Measurements from ENCODE around the gene EPB41L4A.
"Not testable (repeated sequence)": the region's sequence is repeated elsewhere in the genome, so short reads cannot be mapped to it uniquely, and the experiment has no call there.

EPB41L4A gene

DNA sequence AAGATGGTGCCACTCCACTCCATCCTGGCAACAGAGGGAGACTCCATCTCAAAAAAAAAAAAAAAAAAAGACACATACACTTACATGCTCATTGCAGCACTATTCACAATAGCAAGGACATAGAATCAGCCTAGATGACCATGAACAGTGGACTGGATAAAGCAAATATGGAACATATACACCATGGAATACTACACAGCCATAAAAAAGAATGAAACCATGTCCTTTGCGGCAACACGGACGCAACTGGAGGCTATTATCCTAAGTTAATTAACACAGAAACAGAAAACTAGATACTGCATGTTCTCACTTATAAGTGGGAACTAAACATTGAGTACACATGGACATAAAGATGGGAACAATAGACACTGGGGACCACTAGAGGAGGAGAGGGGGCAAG, 210.9 kb downstream of the EPB41L4A start:
- not testable (repeated sequence) for DNase-seq (ENCODE audit: low spot score)

DNA sequence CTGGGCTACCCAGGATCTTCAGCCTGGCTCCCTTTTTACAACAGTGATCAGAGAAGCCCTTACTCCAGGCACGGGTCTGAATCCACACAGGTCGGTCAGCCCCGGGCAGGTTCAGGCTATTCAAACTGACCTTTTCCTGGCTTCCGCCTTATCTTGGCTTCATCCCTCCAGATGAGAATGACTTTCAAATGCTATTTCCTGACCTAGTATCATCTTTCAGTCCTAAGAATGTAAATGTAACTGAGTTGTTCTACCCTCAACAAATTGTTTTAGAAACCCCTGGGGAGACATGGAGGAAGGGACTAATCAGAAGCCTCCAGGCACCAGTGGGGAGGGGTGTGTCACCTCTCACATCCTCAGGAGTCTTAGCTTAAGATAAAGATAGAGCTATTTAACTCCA, 213.2 kb downstream of the EPB41L4A start:
- no peak for DNase-seq (ENCODE audit: low spot score)

DNA sequence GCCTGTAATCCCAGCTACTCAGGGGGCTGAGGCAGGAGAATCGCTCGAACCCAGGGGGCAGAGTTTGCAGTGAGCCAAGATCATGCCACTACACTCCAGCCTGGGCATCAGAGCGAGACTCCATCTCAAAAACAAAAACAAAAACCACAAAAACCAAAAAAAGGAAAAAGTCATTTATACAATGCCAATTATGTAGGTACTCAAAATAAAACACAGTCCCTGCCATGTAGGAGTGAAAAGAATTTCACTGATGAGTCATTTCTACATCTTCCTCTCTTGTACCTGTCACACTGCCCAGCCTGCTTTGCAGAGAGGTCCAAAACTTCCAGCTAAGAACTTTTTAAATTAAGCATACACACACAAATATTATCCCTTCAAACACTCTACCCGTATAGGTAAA, 215.8 kb downstream of the EPB41L4A start:
- DNase-seq (ENCODE audit: low spot score): no peak

DNA sequence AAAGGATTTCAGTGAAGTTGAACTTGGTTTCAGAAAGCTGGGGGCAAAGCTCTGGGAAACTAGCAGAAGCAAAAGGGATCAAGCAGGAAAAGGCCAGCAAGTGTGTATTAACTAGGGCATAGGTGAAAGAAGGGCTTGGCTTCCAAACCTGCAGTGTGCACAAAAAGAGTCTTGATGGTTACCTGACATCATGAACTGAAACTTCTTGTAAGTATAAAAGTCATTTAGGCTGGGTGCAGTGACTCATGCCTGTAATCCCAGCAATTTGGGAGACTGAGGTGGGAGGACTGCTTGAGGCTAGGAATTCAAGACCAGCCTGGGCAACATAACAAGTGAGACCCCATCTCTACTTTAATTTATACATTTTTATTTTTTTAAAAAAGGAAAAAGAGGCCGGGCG, 216.4 kb downstream of the EPB41L4A start:
- DNase-seq (ENCODE audit: low spot score): no peak

DNA sequence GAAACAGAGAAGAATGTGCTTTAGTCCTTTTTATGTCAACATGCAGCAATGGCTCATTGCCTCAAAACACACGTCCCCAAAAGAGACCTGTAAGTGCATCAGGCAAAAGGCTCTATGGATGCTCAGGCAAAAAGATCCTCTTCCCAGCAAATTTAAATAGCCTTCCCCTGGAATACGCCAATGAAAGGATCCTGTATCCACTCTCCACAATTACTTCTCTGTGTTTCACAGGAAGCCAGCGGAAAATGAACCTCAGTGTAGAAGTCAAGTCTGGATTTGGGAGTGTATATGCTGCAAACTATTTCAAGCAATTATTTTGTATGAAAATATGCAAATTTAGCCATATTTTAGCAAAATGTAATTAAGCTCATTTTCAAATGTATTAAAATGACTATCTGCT, 217.9 kb downstream of the EPB41L4A start:
- DNase-seq (ENCODE audit: low spot score): no peak

DNA sequence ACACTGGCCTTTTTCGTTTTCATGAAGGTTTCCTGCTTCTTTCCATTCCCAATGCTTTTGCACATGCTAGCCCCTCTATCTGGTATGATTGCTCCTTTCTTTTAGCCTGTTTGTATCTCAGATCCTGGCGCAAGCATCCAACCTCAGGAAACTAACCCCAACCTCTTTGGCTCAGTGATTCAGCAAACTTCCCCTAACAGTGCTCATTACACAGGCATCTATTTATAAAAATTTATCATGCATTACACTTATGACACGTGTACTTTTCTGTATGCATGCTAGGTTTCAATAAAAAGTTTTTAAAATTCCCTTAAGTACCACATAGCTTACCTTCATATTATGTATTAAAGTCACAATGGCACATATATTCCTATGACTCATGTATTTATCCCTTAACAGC, 218.9 kb downstream of the EPB41L4A start:
- DNase-seq (ENCODE audit: low spot score): no peak

DNA sequence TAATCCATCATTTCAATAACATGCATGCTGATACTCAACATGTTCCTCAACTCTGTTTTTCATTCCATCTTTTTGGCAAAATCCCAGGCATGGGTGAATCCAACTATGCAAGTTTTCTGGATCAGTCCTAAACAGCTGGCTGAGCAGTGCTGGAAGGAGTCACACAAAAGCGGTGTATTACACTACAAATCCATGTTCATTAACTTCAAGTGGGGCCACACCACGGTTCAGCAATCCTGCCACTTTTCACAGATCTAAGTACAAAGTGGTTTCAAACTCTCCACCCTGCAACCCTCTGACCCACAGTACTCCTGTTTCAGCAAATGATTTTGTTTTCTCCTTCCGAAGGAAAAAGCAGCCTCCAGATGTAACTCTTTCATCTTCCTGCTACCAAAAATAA, 222.5 kb downstream of the EPB41L4A start:
- DNase-seq (ENCODE audit: low spot score): no peak

DNA sequence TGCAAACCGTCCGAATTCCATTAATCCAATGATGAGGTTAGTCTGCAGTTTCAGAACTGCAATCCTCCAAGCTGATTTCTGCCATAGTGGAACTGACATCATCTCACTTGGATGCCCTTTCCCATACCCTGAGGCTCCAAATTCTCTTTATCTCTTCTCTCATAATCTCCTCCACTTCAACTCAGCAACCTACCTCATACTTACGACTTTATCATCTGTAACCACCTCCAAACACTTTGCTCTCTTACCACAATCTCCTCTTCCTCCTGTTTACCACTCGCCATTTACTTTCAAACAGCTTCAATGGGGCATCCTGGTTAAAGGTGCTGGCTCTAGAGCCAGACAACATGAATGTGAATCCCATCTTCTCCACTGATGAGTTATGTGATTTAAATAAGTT, 223.2 kb downstream of the EPB41L4A start:
- no peak for DNase-seq (ENCODE audit: low spot score)

DNA sequence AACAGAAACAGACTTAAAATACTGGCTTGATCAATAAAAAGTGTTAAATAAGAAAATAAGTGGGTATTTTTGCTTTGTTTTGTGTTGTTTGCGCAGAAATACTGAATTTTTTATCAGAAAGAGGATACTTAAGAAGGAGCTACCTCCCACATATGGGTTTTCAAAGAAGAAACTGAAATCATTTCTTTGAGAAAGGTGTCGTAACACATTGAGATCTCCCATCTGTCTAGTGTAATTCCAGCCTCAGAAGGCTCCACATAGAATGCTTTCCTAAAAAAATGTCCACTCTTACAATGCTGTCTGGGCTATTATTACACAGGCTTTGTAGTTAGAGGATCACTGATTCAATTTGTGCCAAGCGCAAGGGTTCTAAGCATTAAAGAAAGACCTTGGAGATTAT, 226.2 kb downstream of the EPB41L4A start:
- no peak for DNase-seq (ENCODE audit: low spot score)

DNA sequence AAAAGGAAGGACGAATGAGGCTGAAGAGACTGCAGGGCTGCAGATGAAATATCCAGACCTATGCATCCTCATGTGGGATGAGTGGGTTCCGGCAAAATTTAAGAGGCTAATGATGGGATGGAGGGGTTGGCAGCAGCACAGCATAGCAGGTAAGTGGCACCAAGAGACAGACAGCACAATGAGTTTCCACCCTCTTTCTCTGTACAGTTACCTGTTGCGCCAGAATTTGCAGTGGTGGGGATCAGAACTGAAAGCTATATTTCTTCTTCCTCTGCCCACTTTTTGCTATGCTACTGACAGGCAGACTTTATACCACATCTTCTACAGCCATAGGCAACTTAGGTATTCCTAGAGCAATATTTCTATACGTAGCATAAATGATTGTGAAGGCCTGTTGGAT, 227.0 kb downstream of the EPB41L4A start:
- no peak for DNase-seq (ENCODE audit: low spot score)

DNA sequence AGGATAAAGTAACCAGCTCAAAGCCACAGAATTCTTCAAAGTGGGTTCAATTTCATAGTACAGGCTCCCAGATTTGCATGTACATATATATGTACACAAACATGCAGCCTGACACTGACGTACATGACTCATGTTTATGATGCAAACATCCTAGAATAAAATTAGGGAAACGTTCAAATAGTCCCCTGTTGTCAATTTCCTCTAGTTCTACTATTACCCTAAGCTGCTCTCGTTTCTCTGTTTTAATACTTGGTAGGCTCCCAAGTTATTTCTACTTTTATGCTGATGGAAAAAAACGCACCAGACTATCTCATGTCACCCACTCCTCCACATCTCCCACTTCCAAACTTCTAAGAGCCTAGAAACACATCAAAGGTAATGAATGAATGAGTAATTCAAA, 229.7 kb downstream of the EPB41L4A start:
- DNase-seq (ENCODE audit: low spot score): no peak

DNA sequence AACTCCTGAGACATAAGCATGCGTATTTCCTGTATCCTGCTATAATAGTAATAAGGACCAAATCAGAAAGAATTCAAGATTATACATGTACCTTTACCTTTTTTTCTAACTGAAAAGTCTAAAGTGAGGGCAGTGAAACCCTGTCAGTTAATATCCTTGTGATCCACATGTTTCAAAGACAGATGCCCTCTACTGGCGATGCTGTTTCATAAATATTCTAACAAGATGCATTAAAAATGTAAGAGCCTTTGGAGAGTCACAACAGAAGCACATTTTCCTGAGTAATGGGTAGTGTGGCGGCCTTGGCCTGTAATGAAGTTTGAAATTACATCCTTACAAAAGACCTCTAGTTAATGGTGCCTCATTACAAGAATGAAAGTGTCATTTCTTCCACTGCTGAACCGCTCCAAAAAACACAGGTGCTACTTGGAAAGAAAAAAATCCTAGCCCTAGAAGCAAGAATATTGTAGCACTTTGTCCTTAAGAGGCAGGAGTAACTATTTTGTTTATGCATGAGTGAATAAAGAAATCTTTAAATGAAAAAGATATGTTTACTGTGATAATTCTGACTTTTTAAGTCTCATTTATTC, 232.6 kb downstream of the EPB41L4A start:
- peak; percentile 17 for DNase-seq (ENCODE audit: low spot score)

DNA sequence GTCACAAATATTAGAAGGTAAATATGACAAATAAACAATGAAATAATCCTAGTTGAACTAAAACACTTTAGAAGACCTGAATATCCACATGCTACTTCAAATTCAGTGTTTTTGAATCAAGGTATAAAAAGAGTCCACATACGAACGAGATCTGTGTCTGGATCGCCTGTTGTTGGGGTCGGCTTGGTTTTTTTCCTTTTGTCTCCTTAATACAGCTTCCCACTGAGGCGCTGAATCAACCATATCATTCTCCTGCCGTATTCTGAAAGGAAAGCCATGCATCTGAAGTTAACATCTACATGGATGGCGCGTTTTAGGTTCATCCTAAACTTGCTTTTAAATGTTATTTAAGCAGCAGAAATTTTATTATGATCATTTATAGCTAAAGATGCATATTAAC, 235.2 kb downstream of the EPB41L4A start:
- no peak for DNase-seq (ENCODE audit: low spot score)

DNA sequence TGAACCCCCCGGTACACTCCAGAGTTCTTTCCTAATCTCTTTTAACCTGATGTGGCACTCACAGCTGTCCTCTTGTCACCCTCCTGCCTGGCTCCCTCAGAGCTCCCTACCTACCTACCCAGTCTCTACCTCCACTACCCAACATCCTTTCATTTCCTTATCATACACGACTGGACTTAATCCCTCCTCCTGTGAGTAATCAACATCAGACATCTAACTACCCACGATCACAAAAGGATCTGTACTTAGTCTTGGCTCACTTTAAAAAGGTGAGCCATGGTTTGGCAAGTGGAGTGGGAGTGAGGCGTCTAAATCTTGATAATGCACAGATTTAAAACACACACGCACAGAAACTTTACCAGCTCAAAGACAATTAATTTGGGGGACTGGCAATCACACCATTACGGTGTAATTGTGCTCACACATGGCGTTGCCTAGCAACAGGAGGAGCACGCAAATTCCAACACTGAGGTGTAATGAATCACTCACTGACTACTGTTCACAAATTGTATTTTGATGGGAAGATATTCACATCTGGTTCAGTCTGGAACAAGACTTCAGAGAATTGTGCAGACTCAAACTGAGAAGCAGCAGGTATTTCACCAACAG, 235.9 kb downstream of the EPB41L4A start:
- no peak for DNase-seq (ENCODE audit: low spot score)

DNA sequence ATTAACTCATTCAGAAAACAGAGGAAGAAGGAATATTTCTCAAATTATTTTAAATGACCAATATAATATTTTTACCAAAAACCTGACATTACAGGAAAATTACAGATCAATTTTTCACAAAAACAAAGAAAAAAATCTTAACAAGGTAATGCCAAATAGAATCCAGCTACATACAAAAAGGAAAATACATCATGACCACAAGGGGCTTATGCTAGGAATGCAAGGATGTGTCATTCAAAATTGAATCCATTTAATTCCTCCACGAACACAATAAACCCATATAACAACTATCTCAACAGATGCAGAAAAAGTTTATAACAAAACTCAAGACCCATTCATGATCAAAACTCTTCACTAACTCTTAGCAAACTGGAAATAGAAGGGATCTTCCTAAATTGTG, 239.8 kb downstream of the EPB41L4A start:
- DNase-seq (ENCODE audit: low spot score): no peak

DNA sequence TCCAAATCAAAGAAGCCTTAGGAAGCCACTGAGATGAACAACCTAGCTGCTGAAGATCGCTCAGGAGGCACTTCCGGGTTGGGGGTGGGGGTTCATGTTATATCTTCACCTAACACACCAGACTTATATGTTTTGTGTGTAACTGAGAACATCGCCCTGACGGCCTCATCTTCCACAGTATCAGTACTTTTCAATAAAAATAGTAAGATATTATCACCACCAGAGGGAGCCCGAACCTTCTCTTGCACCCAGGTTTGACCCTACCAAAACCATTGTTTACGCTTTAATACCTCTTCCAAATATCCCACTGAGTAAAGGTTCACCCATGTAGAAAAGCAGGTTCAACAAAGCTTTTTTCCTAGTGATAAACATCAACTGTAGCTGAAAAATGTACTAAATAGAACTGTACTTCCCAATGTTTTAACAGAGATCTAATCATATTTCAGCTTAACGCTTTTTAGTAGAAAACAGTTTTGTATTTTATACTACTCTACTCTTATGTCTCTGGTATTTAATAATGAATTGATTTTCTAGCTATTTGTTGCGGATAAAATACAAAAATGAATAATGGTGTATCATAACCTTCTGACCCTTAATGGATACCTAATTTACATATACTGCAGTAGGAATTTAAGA, 244.0 kb downstream of the EPB41L4A start:
- peak; percentile 58 for DNase-seq (ENCODE audit: low spot score)

DNA sequence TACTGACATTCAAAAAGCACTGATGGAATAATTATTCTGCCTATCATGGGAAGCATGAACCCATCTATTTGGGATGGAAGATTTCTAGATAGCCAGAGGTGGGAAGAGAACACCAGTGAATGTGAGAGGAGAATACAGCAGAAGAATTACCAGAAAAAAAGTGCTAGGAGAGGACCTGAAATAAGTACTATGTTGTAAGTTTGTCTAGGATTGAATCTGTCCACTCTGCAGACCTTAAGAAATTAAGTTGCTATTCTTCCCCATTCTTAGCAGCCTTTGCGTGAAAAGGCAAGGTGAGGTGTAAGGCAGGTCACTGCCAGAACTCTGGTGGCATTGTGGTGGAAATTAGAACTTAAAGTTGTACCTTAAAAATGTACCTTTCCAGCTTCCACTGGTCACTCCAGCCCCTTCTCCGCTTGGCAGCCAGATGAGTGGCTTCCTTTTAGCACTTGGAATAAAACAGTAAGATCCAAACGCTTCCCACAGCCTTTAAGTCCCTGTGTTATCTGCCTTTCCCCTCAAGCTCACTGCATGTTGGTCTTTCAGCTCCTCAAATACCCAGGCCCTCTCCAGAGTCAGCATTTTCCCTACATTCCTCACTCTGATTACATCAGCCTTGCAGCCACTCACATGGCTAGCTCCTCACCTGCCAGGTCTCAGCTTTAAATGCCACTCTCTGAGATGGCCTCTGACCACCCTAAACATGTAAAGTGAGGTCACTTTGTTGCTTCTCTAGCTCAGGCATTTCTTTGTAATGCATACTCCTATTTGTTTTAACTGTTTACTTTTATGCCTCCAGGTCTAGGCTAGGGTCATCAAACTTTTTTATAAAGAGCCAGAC, 253.0 kb downstream of the EPB41L4A start:
- DNase-seq (ENCODE audit: low spot score): no peak

DNA sequence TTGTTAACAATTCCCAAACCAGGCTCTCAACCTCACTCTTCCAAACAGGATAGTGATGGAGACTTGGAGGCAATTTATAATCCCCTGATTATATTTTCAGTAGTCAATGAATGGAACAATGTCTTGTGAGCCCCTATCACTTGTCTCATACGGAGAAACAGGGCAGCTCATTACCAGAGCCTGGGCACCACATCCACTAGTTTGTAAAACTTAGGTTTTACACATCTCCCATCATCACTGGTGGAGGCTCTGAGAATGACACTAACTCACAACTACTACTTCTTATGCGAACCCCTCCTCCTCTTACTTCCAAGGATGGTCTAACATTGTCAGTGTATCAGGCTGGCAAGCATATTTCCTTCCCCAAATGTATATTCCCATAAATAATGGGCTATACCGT, 253.7 kb downstream of the EPB41L4A start:
- DNase-seq (ENCODE audit: low spot score): no peak

DNA sequence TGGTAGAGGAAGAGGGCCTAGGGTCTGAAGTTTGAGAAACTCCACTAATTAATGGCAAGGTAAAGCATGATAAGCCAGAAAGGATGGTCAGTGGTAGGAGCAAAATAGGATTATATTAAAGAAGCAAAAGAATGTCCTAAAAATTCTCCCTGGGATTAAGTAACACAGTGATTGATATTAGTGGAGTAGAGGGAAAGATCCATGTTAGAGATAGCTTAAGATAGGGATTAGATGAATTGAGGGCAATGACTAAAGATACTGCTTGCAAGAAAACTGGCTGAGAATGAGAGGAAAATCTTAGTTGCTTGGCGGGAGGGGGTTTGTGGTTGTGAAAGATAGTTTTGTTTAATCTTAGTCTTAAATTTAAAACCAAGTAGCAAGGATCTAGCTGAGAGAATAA, 255.6 kb downstream of the EPB41L4A start:
- DNase-seq (ENCODE audit: low spot score): no peak

DNA sequence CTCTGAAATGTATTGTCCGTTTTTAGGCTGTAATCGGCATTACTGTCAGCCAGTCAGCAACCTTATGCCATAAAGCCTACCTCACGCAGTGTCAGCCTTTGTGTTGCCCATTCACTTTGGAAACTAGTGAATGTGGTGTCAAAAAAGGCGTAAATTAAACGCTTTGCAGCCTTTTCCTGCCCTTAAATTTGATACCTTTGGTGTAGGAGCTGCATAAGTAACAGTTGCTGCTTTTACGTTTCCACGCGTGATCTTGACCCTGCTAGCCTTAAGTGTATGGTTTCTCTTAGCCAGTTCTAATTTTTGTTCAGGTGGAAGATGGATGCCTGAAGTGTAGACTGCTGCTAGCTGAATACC, 257.7 kb downstream of the EPB41L4A start:
- no peak for DNase-seq (ENCODE audit: low spot score)

DNA sequence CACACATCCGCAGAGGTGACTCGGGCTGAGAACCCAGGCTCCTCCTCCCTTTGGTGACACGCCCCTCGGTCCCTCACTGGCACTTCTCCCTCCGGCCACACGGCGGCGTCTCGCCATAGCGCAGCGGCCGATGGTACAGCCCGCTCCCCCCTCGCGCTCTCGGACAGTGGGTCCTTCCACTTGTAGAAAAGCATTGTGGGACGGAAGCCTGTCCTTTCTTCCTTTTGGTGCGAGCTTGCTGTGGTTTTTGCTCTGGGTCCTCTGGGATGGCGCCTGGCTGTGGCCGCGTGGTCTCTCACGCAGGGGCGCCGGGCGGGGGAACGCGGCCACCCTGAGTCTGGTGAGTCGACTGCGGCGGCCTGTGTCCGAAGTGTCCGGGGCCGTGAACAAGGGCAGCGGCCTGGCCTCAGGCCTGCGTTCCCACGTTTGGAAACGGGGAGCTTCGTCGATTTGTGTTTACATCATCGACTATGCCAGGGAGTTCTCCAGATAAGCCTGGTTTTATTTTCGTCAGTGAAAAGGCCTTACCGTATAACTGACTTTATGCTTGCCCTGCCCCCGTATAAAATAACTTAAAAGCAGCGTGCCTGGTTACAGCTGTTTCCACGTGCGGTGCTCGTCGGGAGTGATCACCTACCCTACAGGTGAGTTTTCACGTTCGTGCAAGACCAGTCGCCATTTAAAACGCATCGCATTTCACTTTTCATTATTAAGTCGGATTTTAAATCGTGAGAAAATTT, 258.3 kb downstream of the EPB41L4A start:
- DNase-seq (ENCODE audit: low spot score): peak; percentile 95

DNA sequence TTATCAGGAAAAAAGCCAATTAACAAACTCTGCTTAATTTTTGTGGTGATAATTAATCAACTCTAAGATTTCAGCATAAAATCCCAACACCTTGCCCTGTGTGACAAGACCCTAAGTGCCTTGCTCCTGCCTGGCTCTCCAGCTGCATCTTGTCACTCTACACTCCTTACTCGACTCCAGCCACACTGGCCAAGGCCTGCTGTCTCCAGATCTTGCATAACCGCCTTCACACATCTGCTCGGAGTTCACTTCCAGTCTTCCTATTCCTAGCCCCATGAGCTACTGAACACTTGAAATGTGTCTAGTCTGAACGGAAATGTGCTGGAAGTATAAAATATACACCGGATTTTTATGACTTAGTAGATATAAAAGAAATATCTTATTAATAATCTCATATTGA, 259.6 kb downstream of the EPB41L4A start:
- DNase-seq (ENCODE audit: low spot score): no peak

Measured in CD4-positive, alpha-beta T cell treated with Interleukin-15 for 4 hours (primary cell).